ENCODE results near the gene CDO1.

DNA sequence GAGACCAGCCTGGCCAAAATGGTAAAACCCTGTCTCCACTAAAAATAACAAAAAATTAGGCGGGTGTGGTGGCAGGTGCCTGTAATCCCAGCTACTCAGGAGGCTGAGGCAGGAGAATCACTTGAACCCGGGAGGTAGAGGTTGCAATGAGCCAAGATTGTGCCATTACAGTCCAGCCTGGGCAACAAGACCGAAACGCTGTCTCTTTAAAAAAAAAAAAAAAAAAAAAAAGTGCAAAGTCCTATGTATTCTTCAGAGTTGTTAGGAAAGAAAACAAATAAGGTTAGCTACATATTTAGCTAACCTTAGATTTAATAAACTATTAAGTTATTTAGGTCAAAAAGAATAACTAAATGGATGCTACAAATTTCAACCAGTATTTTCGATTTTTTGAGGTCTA lies 13.5 kb upstream of the CDO1 start:
- TF ChIP-seq, protein P1, sequence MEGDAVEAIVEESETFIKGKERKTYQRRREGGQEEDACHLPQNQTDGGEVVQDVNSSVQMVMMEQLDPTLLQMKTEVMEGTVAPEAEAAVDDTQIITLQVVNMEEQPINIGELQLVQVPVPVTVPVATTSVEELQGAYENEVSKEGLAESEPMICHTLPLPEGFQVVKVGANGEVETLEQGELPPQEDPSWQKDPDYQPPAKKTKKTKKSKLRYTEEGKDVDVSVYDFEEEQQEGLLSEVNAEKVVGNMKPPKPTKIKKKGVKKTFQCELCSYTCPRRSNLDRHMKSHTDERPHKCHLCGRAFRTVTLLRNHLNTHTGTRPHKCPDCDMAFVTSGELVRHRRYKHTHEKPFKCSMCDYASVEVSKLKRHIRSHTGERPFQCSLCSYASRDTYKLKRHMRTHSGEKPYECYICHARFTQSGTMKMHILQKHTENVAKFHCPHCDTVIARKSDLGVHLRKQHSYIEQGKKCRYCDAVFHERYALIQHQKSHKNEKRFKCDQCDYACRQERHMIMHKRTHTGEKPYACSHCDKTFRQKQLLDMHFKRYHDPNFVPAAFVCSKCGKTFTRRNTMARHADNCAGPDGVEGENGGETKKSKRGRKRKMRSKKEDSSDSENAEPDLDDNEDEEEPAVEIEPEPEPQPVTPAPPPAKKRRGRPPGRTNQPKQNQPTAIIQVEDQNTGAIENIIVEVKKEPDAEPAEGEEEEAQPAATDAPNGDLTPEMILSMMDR (optimal IDR thresholded peaks at IDR 0.05 in 1 of 3, IDR thresholded peaks at IDR 0.05 in 1 of 3, conservative IDR thresholded peaks at IDR 0.05 in 1 of 3; ENCODE audit: extremely low read depth in 1 of 3, insufficient read depth in 2 of 3, low read length in 3 of 3): no peak
- no peak for TF ChIP-seq EZH2 (IDR thresholded peaks at IDR 0.05; ENCODE audit: low read length)
